Stimulated activated CD4-positive, alpha-beta T cell treated with anti-CD3 and anti-CD28 coated beads, Interleukin-4, amount 100 ng/mL, for 1 hour (primary cell): Measurements from ENCODE around the gene ATP8B1.

Source experiments
- DNase-seq: peaks from one replicate; pipeline ENCODE4 v3.0.0-alpha.2; 2020

The ATP8B1 gene

DNA sequence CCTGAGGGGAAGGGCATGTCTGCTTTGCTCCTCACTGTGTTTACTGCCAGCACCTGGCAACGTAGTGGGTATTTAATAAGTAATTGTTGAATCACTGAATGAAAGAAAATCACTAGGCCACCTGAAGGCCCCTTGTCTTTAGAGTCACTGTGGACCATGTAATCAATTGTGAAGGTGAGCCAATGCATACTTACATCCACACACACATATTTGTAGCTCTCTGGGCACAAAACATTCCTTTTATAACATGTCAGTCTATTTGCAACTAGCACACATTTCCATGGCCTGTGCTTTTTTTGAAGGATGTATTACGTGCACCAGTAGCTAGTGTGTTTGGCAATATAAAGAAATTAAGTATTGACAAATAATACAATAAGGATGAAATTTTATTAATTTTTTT lies 11.2 kb downstream of the ATP8B1 start:
- DNase-seq: no peak

DNA sequence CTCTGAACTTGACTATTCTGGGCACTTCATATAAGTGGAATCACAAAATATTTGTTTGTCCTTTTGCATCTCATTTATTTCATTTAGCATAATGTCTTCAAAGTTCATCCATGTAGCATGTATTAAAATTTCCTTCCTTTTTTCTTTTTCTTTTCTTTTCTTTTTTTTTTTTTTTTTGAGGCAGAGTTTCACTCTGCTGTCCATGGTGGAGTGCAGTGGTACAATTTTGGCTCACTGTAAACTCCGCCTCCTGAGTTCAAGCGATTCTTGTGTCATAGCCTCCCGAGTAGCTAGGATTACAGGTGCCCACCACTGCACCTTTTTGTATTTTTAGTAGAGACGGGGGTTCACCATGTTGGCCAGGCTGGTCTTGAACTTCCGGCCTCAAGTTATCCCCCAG lies 11.9 kb downstream of the ATP8B1 start:
- no peak for DNase-seq

DNA sequence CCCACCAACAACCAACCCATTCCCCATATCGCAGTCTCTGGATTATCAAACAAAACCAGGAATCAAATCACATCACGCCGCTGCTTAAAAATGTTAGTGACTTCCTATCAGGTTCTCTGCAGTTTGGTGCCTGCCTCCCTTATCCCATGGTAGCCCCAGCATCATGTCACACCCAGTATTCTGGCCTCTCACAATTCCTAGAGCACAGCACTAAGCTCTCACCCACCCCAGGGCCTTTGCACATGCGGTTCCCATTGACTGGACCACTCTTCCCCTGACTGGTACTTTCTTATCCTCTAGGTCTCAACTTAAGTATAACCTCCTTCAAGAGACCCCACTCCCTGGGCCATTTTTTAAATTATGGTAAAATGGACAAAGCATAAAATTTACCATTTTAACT lies 12.8 kb downstream of the ATP8B1 start:
- DNase-seq: no peak

DNA sequence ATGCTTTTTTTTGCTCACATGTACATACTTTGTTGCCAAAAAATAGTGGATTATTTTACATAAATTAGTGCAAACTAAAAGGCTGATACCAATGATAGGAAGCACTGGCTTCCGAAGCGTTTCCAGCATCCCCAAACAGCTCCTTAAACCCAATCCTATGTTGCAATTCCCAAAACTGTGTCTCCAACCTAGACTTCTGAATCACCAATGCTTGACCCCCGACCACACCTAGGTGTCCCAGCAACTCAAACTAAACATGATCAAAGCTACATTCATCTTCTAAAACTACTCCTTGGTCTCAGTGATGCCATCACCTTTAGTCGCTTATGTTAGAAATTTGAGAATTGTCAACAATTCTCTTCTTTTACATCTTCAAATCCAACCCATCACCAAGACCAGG lies 13.4 kb downstream of the ATP8B1 start:
- no peak for DNase-seq

DNA sequence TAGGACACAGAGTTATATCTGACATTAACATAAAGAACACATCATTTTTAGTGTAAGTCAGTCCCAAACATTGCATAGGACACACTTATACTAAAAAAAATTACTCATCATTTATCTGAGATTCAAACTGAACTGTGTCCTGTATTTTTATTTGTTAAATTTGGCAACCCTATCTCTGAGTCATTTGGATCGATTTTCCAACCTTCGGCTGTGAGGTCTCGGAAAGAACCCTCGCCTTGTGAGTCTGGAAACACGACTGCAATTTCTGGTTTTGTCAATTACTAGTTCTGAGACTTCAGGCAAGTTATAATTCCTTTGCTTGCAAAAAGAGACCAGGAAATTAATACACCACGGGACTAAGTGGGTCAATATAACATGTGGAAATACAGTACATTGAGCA lies 14.0 kb downstream of the ATP8B1 start:
- no peak for DNase-seq

DNA sequence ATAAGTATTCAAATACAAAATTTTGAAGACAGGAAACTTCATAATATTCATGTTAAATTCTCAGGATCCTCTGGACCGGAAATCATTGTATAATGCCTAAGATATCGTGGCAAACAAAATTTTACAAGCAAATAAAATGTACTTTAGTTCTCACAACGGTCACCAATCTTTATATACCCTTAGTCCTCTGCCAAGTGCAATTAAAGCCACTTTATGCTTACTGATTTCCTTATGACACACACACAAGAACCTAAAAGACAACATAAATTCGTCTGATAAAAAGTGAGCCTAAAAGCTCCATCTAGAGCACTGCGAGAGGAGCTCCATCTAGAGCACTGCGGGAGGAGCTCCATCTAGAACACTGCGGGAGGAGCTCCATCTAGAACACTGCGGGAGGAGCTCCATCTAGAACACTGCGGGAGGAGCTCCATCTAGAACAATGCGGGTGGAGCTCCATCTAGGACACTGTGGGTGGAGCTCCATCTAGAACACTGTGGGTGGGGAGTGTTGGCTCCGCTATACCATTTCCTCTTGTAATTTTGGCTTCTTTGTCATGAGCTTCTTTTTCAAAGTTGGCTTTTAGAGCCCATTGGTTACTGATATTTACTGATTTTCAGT lies 15.9 kb downstream of the ATP8B1 start:
- DNase-seq: no peak

DNA sequence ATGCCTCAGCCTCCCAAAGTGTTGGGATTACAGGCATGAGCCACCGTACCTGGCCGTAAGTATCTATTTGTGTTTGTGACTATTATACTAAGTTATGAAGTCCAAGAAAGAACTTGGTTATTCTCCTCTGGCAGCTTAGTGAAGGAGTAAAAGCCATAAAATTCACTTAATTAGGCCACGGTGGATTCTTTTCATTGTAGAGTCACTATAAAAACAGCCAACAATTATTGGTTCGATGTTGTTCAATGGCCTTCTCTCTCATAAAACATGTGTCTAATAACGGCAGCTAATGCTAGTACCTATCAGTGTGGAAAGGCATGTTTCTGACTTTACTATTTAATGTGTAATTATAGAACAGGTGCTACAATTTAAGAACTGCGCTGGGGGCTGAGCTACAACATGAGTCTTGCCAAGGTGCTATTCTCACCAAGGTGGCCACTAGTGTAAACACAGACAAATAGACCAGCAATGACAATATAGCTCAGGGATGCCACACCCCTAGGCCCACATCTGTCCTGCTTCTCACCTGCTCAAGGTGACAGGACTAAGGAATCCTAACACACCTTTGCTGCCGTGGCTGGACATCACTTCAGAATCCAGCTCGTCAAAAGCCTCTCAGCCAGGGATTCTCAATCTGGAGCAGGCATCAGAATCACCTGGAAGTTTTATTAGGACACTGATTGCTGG lies 17.2 kb downstream of the ATP8B1 start:
- no peak for DNase-seq

DNA sequence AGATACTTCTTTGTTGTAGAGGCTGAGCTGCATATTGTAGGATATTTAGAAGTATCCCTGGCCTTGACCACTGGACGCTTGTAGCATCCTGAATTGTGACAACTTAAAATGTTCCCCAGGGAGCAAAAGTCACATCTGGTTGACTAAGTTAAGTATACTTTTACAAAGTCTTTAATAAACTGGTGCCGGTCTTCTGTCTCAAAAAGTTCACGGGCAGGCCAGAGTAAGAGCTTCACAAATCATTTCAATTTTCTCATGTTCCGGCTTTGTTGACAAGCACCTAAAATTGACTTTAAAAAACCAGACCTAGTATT lies 18.4 kb downstream of the ATP8B1 start:
- DNase-seq: no peak

DNA sequence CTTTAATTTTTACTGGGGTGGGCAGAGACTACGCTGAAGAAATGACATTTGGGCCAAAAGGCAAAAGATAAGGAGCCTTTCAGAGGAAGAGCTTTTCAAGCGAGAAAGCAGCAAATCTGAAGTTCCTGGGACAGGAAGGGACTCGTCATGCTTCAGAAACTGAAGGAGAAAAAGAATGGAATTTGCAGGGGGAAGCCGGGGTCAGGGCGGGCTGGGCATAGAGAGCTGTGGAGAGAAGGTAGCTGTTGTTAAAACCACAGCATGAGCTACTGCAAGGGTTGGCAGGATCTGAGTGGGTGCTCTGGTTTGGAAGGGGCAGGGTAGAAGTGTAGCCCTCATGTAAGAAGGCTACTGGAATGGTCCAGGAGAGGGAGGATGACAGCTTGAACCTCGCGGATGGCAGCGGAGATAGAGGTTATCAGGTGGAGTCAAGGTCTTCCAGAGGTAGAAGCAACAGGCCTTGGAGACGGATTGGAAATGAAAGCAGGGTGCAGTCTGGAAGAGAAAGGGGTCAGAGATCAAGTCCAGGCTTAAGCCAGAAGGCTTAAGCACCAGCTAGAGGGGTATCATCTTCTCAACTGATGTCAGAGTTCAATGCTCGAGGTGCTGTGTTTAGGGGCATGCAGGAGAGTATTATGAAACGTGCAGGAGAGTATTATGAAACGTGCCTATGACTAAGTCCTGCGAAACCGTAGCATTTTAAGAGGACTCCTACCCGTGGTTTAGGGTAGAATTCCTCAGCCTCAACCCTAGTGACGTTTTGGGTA lies 18.9 kb downstream of the ATP8B1 start:
- DNase-seq: no peak

DNA sequence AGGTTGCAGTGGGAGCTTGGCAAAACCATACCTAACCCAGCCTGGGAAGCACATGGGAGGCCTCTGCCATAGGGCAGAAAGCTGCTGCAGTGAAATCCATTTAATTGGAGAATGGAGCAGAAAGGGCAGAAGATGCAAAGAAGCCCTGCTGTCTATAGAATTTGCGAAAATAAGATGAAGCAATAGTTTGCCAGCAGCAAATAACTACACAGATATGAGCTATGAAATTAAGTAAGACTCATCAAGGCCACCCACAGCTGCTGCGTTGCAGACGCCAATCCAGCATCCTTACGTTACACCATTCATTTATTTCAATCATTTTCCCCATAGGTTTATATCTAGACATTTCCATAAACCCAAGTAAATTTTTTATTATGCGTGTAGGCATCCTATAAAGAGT lies 21.1 kb downstream of the ATP8B1 start:
- DNase-seq: no peak

DNA sequence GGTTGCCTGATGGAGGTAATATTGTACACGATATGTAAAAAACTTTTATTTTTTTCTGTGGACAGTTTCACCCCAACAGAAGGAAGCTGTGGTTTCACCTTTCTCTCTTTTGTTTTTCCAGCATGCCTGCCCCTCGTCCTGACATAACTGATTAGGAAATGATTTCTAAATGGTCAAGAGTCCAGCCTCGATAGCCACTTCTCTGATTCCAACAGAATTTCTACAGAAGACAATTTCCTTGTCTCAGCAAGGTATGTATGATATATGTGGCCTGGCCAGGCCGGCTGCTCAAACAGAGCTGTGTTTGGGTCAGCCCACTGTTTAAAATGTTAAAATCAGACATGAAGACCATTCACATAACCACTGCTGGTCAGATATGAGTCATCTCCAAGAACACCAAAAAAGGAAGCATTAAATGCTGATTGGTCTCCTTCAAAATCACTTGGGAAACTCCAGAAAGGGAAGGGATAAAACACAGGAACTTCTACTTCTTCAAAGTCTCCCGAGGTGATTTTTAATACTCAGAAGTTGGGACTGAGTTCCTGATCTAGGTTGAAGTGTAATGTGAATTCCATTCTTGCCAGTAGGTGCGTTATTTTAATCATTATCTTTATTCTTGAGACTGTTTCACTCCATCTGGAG lies 22.3 kb downstream of the ATP8B1 start:
- DNase-seq: no peak

DNA sequence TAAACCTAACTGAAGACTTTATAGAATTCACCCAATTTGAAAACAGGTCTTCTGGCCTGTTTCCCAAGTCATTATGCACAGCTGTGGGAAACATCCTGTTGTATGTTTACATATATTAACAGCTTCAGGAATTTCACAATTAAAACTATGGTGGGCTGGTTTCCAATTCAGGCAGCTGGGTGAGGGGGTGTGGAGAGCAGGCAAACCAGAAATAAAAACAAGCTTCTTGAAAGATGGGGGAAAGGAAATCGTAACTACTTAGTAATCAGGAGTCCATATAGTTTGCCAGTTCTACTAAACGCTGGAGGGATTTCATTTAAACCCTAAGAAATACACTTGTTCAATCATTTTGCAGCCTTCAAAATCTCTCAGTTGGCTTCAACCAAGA lies 22.8 kb downstream of the ATP8B1 start:
- no peak for DNase-seq

DNA sequence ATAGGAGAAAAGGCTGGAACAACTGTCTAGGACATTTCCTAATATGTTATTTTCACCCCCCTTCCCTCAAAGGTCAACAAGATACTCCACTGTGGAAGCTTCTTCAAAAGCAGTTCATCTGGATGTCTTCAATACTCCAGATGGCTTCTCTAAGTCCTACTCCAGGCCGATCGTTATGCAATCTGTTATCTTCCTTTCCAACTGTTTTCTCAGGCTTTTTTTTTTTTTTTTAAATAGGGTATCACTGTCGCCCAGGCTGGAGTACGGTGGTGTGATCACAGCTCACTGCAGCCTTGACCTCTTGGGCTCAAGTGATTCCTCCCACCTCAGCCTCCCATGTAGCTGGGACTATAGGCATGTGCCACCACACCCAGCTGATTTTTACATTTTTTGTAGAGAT lies 26.3 kb downstream of the ATP8B1 start:
- DNase-seq: no peak

DNA sequence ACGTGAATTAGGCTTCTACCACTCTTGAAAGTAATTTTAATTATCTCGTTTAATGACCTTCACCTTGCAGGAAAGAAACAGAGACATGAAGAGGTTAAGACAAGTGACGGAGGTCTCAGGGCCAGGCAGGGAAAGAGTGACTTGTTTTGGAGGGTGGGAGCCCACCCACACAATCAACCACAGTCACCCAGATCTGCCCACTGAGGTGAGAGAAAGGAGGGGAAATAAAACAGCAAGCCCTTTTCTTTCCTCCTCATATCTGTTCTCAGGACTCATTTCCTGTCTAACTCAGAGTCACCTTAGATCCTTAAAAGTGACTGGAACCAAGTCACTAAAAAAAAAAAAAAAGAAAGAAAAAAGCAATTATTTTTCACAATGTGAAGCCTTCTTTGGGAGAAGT lies 26.8 kb downstream of the ATP8B1 start:
- no peak for DNase-seq

DNA sequence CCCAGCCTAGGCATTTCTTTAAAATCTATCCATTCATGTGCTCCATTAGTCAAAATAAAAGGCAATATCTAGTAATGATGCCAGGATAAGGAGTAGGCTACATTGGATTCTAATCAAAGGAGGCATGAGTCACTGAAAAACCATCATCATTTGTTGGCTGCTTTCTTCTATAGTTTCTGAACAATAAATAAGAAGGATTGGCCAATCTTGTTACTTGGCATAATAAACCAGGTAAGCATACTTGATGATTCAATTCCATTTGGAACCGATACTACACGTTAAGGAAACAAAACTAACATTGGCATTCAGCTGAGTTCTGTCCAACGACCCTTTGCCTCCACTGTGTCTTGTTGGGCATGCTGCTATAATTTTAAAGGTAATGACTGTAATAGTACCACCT lies 27.2 kb downstream of the ATP8B1 start:
- DNase-seq: no peak

DNA sequence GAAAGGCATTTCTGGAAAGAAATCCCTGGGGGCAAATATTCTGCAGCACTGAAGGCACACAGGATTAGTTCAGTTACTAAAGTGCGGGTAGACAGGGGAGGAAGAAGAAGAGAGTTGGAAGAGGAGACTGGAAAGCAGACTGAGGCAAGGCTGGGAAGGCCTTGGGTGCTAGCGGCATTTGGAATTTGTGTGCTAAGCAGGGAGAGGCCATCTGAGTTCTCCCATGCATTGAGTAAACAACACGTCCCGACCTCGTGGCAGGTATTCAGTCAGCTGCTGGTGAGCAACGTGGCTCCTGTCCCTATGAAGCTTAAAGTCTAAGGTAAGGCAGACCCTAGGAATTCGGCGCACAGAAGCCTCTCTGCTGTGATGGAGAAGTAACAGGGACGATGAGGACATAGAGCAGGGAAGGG lies 30.7 kb downstream of the ATP8B1 start:
- DNase-seq: no peak

DNA sequence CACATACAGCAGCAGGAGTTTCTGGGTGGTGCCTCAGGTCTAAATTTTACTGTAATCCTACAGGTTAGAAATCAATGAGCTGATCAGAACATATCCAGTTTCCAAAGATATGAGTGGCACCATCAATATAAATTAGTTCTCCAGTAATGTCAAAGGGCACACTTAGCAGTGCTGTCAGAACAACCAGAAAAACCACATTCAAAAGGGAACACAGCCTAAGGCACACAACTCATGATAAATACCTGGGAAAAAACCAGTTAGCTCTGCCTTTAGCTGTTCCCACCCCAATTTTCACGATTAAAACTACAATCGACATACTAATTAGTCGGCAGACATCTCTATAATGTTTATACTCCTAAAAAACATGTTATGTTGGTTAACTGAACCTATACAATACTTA lies 31.5 kb downstream of the ATP8B1 start:
- no peak for DNase-seq

DNA sequence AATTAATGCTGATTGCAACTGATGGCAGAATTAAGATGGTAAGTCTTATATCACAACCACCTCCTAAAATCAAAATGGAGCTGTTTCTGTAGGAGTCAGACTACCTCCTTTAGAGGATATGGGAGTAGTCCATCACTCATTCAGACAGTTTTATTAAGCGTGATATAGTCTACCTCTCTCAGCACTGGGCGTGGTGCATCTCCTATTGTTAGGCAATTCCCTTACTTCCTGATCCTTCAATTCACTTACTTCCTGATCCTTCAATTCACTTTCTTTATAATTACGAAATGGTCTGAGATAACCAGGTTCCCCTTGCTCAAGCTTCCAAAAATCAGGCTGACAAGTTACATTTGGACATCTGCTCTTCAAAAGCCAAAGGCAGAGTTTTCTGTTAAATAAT lies 31.9 kb downstream of the ATP8B1 start:
- DNase-seq: no peak

DNA sequence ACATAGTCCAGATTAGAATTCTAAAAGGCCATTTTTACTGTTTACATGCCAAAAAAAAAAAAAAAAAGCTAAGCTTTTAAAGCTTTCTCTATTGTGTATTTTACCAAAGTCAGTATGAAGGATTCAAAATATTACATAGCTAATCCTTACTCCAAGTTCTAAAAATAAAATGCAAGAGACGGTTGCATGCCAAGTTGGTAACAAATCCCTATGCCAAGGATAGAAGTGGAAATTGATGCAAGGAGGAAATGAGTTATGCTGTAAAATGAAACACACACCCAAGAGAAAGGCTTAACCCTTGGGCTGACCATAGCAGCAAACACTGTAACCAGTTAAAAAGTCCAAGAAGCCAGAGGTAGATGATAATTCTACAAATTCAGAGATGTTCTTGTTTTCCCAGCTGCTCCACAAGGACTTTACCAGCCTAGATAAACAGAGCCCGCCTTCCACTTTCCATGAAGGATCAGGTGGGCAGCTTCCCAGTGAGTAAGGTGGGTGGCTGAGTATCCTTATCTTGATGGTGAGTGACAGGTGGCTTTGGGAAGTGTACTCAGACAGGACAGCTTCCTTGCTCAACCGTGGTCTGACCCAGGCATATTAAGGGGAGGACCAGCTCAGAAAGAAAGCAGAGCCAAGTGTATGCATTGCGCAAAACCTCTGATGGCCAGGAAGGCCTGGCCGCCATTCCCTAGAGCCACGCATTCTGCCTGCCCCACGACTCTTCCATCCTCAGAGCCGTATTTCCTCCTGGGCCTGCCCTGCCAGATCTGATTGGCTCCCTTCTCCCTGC lies 34.4 kb downstream of the ATP8B1 start:
- no peak for DNase-seq

DNA sequence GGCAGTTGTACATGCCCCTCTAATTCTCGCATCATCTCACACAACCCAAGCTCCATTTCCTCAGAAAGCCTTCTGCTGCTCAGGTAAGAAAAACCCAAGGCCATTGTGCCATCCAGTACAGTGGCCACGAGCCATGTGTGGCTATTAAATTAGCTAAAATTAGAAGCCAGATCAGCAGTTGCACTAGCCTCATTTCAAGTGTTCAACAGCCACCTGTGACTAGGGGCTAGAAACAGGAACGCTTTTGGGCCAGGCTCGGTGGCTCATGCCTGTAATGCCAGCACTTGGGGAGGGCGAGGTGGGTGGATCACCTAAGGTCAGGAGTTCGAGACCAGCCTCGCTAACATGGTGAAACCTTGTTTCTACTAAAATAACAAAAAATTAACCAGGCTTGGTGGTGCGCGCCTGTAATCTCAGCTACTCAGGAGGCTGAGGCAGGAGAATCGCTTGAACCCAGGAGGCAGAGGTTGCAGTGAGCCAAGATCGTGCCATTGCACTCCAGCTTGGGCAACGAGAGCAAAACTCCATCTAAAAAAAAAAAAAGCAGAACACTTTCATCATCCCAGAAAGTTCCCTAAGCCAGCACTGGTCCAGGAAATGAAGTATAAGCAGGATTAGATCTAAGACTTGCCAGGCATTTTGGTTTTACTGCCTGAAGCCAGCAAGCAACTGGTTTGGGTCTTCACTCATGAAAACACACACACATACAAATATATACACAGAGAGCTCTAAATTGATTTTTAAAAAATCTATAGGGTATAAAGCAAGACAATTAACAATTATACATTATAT lies 35.7 kb downstream of the ATP8B1 start:
- DNase-seq: no peak

DNA sequence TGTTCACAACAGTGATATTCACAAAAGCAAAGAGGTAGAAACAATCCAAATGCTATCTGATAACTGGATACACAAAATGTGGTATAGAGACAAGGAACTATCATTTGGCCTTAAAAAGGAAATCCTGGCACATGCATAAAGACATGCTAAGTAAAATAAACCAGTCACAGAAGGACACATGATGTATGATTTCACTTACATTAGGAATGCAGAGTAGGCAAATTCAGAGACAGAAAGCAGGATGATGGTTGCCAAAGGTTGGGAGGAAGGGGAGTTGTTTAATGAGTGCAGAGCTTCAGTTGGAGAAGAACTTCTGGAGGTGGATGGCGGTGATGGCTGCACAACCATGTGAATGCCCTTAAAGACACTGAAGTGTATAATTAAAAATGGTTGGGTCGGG lies 38.1 kb downstream of the ATP8B1 start:
- no peak for DNase-seq

DNA sequence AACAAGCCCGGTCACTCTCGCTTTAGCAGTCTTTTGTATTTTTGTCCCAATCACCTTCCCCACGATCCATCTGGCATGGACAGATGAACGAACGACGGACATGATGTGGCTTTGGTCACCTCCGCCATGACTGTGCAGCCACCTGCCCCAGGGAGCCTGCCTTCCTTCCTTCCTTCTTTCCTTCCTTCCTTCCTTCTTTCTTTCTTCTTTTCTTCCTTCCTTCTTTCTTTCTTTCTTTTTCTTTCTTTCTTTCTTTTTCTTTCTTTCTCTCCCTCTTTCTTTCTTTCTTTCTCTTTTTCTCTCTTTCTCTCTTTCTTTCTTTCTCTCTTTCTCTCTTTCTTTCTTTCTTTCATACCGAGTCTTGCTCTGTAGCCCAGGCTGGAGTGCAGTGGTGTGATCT lies 39.0 kb downstream of the ATP8B1 start:
- DNase-seq: no peak
